ENCODE results near the gene AFAP1L2.
A peak's percentile ranks its signal among the peaks of the same experiment; 100 is the strongest.

Gene AFAP1L2

DNA sequence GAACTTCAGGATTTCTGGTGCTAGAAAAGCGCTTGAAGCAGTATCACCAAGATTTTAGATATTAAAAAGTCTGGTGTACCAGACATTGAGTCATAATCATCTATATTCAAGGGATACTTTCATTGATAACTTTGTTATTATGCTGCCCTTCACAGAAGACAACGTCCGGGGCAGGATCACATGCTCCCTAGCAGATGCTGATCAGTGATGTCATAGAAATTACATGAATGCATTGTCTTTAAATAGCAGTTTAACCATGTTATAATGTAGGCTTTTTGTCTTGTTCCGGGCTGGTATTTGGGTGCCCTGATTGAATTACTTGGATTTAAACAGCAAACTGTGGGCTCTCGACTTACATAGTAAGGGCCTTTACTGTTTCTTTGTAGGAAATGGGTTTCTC is 111.2 kb downstream of the AFAP1L2 start:
- TF ChIP-seq, protein P1, sequence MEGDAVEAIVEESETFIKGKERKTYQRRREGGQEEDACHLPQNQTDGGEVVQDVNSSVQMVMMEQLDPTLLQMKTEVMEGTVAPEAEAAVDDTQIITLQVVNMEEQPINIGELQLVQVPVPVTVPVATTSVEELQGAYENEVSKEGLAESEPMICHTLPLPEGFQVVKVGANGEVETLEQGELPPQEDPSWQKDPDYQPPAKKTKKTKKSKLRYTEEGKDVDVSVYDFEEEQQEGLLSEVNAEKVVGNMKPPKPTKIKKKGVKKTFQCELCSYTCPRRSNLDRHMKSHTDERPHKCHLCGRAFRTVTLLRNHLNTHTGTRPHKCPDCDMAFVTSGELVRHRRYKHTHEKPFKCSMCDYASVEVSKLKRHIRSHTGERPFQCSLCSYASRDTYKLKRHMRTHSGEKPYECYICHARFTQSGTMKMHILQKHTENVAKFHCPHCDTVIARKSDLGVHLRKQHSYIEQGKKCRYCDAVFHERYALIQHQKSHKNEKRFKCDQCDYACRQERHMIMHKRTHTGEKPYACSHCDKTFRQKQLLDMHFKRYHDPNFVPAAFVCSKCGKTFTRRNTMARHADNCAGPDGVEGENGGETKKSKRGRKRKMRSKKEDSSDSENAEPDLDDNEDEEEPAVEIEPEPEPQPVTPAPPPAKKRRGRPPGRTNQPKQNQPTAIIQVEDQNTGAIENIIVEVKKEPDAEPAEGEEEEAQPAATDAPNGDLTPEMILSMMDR (IDR thresholded peaks at IDR 0.05): no peak
- no peak for DNase-seq (ENCODE audit: low spot score)
- Histone ChIP-seq H3K27ac (no peak overlapping the region), H3K4me3 (no peak overlapping the region)

- Histone ChIP-seq H3K4me3 (no peak overlapping the region), H3K27ac (no peak overlapping the region)
- no peak for DNase-seq (ENCODE audit: low spot score)
- TF ChIP-seq, protein P1 (IDR thresholded peaks at IDR 0.05): no peak
Observed at GRCh38 chr10:114291516-114291915, 112.8 kb downstream of the AFAP1L2 start.

GRCh38 chr10:114291076-114291475 is 113.2 kb downstream of the AFAP1L2 start:
- DNase-seq (ENCODE audit: low spot score): no peak
- TF ChIP-seq, protein P1 (IDR thresholded peaks at IDR 0.05): no peak
- H3K4me3 ChIP-seq: no peak overlapping the region

GRCh38 chr10:114290038-114290437 is 114.3 kb downstream of the AFAP1L2 start:
- DNase-seq (ENCODE audit: low spot score): no peak

More at GRCh38 chr10:114291076-114291475, 113.2 kb downstream of the AFAP1L2 start:
- no peak overlapping the region for H3K27ac ChIP-seq

GRCh38 chr10:114289096-114289436 is 115.2 kb downstream of the AFAP1L2 start:
- no peak for DNase-seq (ENCODE audit: low spot score)
- no peak overlapping the region for H3K27ac ChIP-seq
- H3K4me3 ChIP-seq: no peak overlapping the region
- TF ChIP-seq, protein P1 (IDR thresholded peaks at IDR 0.05): no peak

More at GRCh38 chr10:114290038-114290437, 114.3 kb downstream of the AFAP1L2 start:
- TF ChIP-seq, protein P1 (IDR thresholded peaks at IDR 0.05): no peak
- H3K4me3 ChIP-seq: no peak overlapping the region
- H3K27ac ChIP-seq: no peak overlapping the region

DNA sequence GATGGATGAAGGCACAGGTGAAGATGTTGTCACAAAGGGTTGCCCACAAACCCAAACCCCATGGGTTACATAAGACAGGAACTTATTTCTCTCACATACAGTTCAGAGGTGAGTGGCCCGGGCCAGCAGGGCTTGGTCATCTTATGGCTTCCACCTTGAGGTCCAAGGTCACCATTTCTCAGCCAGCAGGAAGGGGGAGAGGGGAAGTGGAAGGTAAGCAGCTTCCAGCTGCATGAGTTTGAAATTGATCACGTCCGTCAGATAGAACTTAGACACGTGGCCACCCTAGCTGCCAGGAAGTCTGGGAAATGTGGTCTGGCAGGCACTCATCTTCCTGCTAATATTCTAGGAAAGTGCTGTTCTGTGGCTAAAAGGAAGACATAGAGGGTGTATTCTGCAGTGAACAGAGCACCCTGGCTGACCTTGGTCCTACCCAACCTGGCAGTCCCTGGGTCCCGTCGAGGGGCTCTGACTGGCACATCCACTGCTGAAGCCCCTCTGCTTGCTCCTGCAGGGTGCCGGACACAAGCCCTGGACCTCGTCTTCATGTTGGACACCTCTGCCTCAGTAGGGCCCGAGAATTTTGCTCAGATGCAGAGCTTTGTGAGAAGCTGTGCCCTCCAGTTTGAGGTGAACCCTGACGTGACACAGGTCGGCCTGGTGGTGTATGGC is 115.7 kb downstream of the AFAP1L2 start:
- DNase-seq (ENCODE audit: low spot score): peak; percentile 63
- H3K4me3 ChIP-seq: no peak overlapping the region
- TF ChIP-seq, protein P1 (IDR thresholded peaks at IDR 0.05): no peak
- no peak overlapping the region for H3K27ac ChIP-seq

- peak; percentile 5 for DNase-seq (ENCODE audit: low spot score)
- Histone ChIP-seq H3K27ac (no peak overlapping the region), H3K4me3 (no peak overlapping the region)
- TF ChIP-seq, protein P1 (IDR thresholded peaks at IDR 0.05): no peak
Observed at GRCh38 chr10:114286921-114287320, 117.4 kb downstream of the AFAP1L2 start.
